Measurements from ENCODE around the gene IL1R2.

GRCh38 chr2:101993772-101994171 lies 2.0 kb downstream of the IL1R2 start:
- TF ChIP-seq CTCF (conservative IDR thresholded peaks at IDR 0.05; ENCODE audit: low read depth in 2 of 2) (no peak), CREB1 (CRISPR knock-in tag; IDR thresholded peaks at IDR 0.05; ENCODE audit: low read depth) (no peak), POLR2AphosphoS5 (IDR thresholded peaks at IDR 0.05; ENCODE audit: low read depth) (no peak), EZH2 (IDR thresholded peaks at IDR 0.05; ENCODE audit: low read depth, unreplicated experiment) (no peak)

Measured in GM23338 (cell line).